Ovary (tissue), 9 donors: ENCODE results near the gene ANP32B. TPM values are rescaled to one million over a fixed set of nuclear protein-coding genes. Genes with fewer than 3 reads are reported as not detected.

ENCODE experiments used
- DNase-seq, 5 donors: peaks; one replicate each; pipeline ENCODE4 v3.0.0-alpha.2; 2019 to 2020
- H3K27ac ChIP-seq, 2 donors: fragments of 200-600 bp; one replicate each; pipeline versions ENCODE4 v1.5.1 to v1.8.0; 2019 to 2022
- H3K27me3 ChIP-seq: fragments of 200-600 bp; one replicate; pipeline ENCODE4 v1.8.0; 2022
- H3K36me3 ChIP-seq: fragments of 200-600 bp; sonication (generic); one replicate; pipeline ENCODE4 v1.5.1; 2019
- H3K4me1 ChIP-seq: one replicate; pipeline ENCODE4 v1.8.1; 2013; ENCODE audit warnings: mild to moderate bottlenecking, moderate library complexity; ENCODE audit not compliant: insufficient read depth
- H3K4me3 ChIP-seq: fragments of 200-600 bp; sonication (generic); one replicate; pipeline ENCODE4 v1.5.1; 2017
- H3K9me3 ChIP-seq, 2 donors: fragments of 200-600 bp in 1 of 2; sonication (generic) in 1 of 2; one replicate each; pipeline versions ENCODE4 v1.5.1 to v1.8.1; 2013 to 2019; ENCODE audit warnings: mild to moderate bottlenecking in 1 of 2, moderate library complexity in 1 of 2
- EP300 ChIP-seq: sonication (generic); formaldehyde crosslinking; IDR thresholded peaks from one replicate; pipeline ENCODE4 v1.6.1; 2017; ENCODE audit warnings: antibody characterized with exemption
- POLR2A ChIP-seq: fragments of 450-650 bp; IDR thresholded peaks from one replicate; pipeline ENCODE4 v1.6.1; 2017; ENCODE audit warnings: antibody characterized with exemption, mild to moderate bottlenecking, moderate library complexity
- WGBS, 3 donors: extraction: QIAGEN DNeasy Blood & Tissue Kit in 1 of 3; methylation state at CpG; one replicate each; pipeline versions ENCODE4 v1.1.5 to v1.1.7; 2013 to 2017; 5-methylcytosine and 5-hydroxymethylcytosine counted together
- intact Hi-C, 4 donors: fragments of 100-400 bp; cut with DNase I; formaldehyde crosslinking; loops; one replicate each; pipeline versions ENCODE4 v1.11.0 to v1.15.1; 2022 to 2023
- polyA plus RNA-seq, 2 donors: library from polyadenylated mRNA; stranded (reverse); fragments of 200-250 nt in 1 of 2; fragments of 350-450 nt in 1 of 2; fragmentation: Illumina TruSeq in 1 of 2; extraction: RNeasy Lipid Tissue Mini Kit (QIAGEN cat#74804) in 1 of 2; gene quantifications; one replicate each; pipeline ENCODE4 v1.2.3, GENCODE V29; 2013 to 2014
- total RNA-seq, 7 donors: library from RNA; depleted of rRNA in 2 of 7; stranded (reverse); fragments of >200 nt in 2 of 7; fragmentation: NEBNext Ultra II Directional in 3 of 7; extraction: Animal tissue kit (Norgen Biotek cat#: 25700) in 3 of 7; gene quantifications; one replicate each; pipeline versions ENCODE4 v1.1.0 to v1.2.4, GENCODE V29; 2016 to 2023
- TF ChIP-seq, protein P1 (sequence below), 3 donors: fragments of 450-650 bp in 2 of 3; fragments of 200-600 bp in 1 of 3; IDR thresholded peaks; one replicate each; pipeline versions ENCODE4 v1.5.1 to v1.8.0; 2016 to 2022; ENCODE audit warnings: antibody characterized with exemption in 3 of 3, mild to moderate bottlenecking in 1 of 3
- donor health status: DM: no; HTN: no; CAD: no; lungs with moderate emphysema.
- donor health status: DM: no; HTN: no; CAD: no.
- donor health status: Bipolar disorder and iron deficiency.
- donor health status: DM: yes; HTN: yes; CAD: no.
- donor health status: DM: no; HTN: no; CAD: no.
- donor health status: DM: yes; HTN: yes; CAD: no.

Gene ANP32B
- total and polyA plus RNA-seq, 9 donors = 41.4 to 302 (median 153) TPM

- Histone ChIP-seq H3K4me3 (no peak overlapping the region), H3K9me3 (no peaks in the 10 kb centered on the region), H3K36me3 (no peaks in the 10 kb centered on the region), H3K4me1 (no peaks in the 10 kb centered on the region), H3K27ac (no peak overlapping the region), H3K27me3 (no peaks in the 10 kb centered on the region)
- WGBS, 3 donors = 52 to 66% (median 58%) methylated on average over 10 of the region's 10 CpGs
- intact Hi-C loops = loop anchor here in 3 of 4 donors (5.0 to 10.0 kb wide), 4 partner anchors 65 to 1298 kb away; partner anchors contain the start of gene TRMO (in 3 of the 3)
- no peak for TF ChIP-seq EP300
- no peak for TF ChIP-seq POLR2A
- TF ChIP-seq, protein P1, sequence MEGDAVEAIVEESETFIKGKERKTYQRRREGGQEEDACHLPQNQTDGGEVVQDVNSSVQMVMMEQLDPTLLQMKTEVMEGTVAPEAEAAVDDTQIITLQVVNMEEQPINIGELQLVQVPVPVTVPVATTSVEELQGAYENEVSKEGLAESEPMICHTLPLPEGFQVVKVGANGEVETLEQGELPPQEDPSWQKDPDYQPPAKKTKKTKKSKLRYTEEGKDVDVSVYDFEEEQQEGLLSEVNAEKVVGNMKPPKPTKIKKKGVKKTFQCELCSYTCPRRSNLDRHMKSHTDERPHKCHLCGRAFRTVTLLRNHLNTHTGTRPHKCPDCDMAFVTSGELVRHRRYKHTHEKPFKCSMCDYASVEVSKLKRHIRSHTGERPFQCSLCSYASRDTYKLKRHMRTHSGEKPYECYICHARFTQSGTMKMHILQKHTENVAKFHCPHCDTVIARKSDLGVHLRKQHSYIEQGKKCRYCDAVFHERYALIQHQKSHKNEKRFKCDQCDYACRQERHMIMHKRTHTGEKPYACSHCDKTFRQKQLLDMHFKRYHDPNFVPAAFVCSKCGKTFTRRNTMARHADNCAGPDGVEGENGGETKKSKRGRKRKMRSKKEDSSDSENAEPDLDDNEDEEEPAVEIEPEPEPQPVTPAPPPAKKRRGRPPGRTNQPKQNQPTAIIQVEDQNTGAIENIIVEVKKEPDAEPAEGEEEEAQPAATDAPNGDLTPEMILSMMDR (IDR thresholded peaks at IDR 0.05) = no peak
- no peak for DNase-seq
Observed at GRCh38 chr9:98039607-98040017, 56.5 kb downstream of the ANP32B start.

- H3K36me3 ChIP-seq = no peaks in the 10 kb centered on the region
- no peak for TF ChIP-seq EP300
- TF ChIP-seq, protein P1 (IDR thresholded peaks at IDR 0.05) = no peak
- TF ChIP-seq POLR2A = no peak
- WGBS, 3 donors = 91 to 96% (median 95%) methylated on average over 6 of the region's 6 CpGs
- no peak overlapping the region for H3K27ac ChIP-seq
- no peaks in the 10 kb centered on the region for H3K27me3 ChIP-seq
- H3K4me3 ChIP-seq = no peak overlapping the region
- H3K9me3 ChIP-seq = no peaks in the 10 kb centered on the region
- DNase-seq = no peak
- H3K4me1 ChIP-seq = no peaks in the 10 kb centered on the region
- intact Hi-C loops = no loop called here
Observed at GRCh38 chr9:98040212-98040611, 57.1 kb downstream of the ANP32B start.

- TF ChIP-seq EP300 = no peak
- TF ChIP-seq, protein P1 (IDR thresholded peaks at IDR 0.05) = no peak
- no peak for TF ChIP-seq POLR2A
- intact Hi-C loops = no loop called here
- Histone ChIP-seq H3K4me3 (no peak overlapping the region), H3K4me1 (no peaks in the 10 kb centered on the region), H3K27ac (no peak overlapping the region), H3K36me3 (no peaks in the 10 kb centered on the region), H3K9me3 (no peaks in the 10 kb centered on the region), H3K27me3 (no peaks in the 10 kb centered on the region)
- 76 to 79% (median 78%) methylated on average over 5 of the region's 5 CpGs for WGBS, 3 donors
- no peak for DNase-seq
Observed at GRCh38 chr9:98043915-98044314, 60.8 kb downstream of the ANP32B start.

DNA sequence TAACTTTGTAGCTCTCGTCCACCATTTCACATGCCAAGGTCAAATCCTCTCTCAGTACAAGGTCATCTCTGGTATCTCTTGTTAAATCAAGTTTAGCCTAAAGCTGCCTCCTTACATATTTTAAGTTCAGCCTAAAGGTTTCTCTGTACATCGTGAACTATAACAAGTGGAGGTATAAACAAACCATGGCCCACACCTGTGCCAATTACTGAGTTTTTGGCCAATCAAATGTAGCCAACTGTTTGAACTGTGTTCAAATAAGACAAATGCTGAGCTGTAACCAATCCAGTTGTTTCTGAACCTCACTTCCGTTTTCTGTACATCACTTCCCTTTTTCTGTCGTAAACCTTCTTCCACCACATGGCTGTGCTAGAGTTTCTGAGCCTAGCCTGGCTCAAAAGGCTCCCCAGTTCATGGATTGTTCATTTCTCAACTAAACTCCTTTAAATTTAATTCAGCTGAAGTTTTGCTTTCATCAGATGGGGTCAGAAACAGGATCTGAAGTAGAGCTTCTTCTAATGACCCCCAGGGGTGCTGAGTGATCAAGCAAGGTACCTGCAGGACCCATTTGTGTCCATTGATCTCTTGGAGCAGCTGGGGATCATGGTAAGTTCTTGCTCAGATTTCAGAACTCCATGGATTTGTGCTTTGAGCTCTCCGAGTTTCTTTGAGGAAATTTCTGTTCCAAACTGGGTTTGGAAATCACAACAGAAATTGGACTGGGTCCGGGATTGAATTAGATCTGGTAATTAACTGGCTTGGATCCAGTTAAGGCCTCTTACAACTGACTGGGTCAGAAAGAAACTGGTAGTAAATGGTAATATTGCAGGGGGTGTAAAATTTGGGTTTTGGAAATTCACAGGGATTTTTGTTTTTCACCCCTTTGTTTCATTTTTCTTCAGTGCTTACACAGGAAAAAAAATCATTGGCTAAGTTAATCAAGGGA is 62.4 kb downstream of the ANP32B start:
- no peak overlapping the region for H3K27ac ChIP-seq
- H3K9me3 ChIP-seq = no peaks in the 10 kb centered on the region
- TF ChIP-seq POLR2A = no peak
- no peak for TF ChIP-seq EP300
- TF ChIP-seq, protein P1 (IDR thresholded peaks at IDR 0.05) = no peak
- no peak for DNase-seq
- no peak overlapping the region for H3K4me3 ChIP-seq
- H3K4me1 ChIP-seq = no peaks in the 10 kb centered on the region
- H3K27me3 ChIP-seq = no peaks in the 10 kb centered on the region
- no peaks in the 10 kb centered on the region for H3K36me3 ChIP-seq
- intact Hi-C loops = no loop called here
- 51 to 67% (median 56%) methylated on average over 6 of the region's 6 CpGs for WGBS, 3 donors
